SK-N-SH (cell line): ENCODE measurements around the gene STPG1. TPM values are rescaled to one million over a fixed set of nuclear protein-coding genes. Genes with fewer than 3 reads are reported as not detected.

Source experiments
- CTCF ChIA-PET: fragments of 300-600, 350-600 bp; formaldehyde crosslinking; extraction: SDS; loops from one replicate; lab custom pipeline; 2021; lab: Yijun Ruan, JAX
- POLR2A ChIA-PET: fragments of 350-600 bp; sonication (Branson Sonifier 250); formaldehyde crosslinking; extraction: SDS; loops from one replicate; lab custom pipeline; 2020; ENCODE audit warnings: antibody characterized with exemption, inconsistent platforms; lab: Yijun Ruan, JAX
- DNase-seq: peaks from one replicate; pipeline ENCODE4 v3.0.0; 2012
- H2AFZ ChIP-seq: fragments of 200-600 bp; sonication (generic); 2 replicates; pipeline ENCODE4 v1.8.1; 2016; ENCODE audit warnings: antibody characterized with exemption, mild to moderate bottlenecking, low read depth
- H3F3A ChIP-seq: fragments of 200-600 bp; sonication (generic); replicated peaks from 2 replicates; pipeline ENCODE3; 2016; ENCODE audit warnings: antibody characterized with exemption, mild to moderate bottlenecking; ENCODE audit not compliant: insufficient read depth
- H3K27ac ChIP-seq, 2 experiments: fragments of 200-500 bp in 1 of 2; fragments of 200-600 bp in 1 of 2; sonication (Bioruptor generic) in 1 of 2; sonication (generic), shearing (Covaris generic) in 1 of 2; 2 replicates each; pipeline versions ENCODE4 v1.5.1 to v1.6.1; 2014 to 2016; ENCODE audit warnings: low read depth in 2 of 2, inconsistent platforms in 1 of 2, low read length in 1 of 2, mild to moderate bottlenecking in 1 of 2, mixed read lengths in 1 of 2
- H3K27me3 ChIP-seq: fragments of 200-600 bp; sonication (generic), shearing (Covaris generic); 2 replicates; pipeline ENCODE4 v1.6.1; 2016; ENCODE audit warnings: mixed run types; ENCODE audit not compliant: insufficient read depth
- H3K36me3 ChIP-seq, 2 experiments: fragments of 200-500 bp in 1 of 2; fragments of 200-600 bp in 1 of 2; sonication (Bioruptor generic) in 1 of 2; sonication (generic) in 1 of 2; replicated peaks in 1 of 2; 2 replicates each; pipeline versions ENCODE3 to v1.5.1; 2014 to 2016; ENCODE audit warnings: low read length in 1 of 2, mild to moderate bottlenecking in 1 of 2; ENCODE audit not compliant: insufficient read depth in 2 of 2, control insufficient read depth in 1 of 2
- H3K4me1 ChIP-seq, 2 experiments: fragments of 200-500 bp in 1 of 2; fragments of 200-600 bp in 1 of 2; sonication (Bioruptor generic) in 1 of 2; sonication (generic), shearing (Covaris generic) in 1 of 2; 2 replicates each; pipeline versions ENCODE4 v1.5.1 to v1.6.1; 2014 to 2016; ENCODE audit warnings: low read depth in 1 of 2, low read length in 1 of 2, mixed run types in 1 of 2; ENCODE audit not compliant: insufficient read depth in 2 of 2, control insufficient read depth in 1 of 2
- H3K4me2 ChIP-seq: fragments of 200-600 bp; sonication (generic), shearing (Covaris generic); 2 replicates; pipeline ENCODE4 v1.6.1; 2017; ENCODE audit warnings: mixed run types
- H3K4me3 ChIP-seq, 2 experiments: fragments of 200-500 bp in 1 of 2; fragments of 200-600 bp in 1 of 2; sonication (Bioruptor generic) in 1 of 2; sonication (generic), shearing (Covaris generic) in 1 of 2; 2 replicates each; pipeline versions ENCODE4 v1.5.1 to v1.8.1; 2014 to 2016; ENCODE audit warnings: low read depth in 2 of 2, inconsistent platforms in 1 of 2, low read length in 1 of 2, mild to moderate bottlenecking in 1 of 2, mixed read lengths in 1 of 2, moderate library complexity in 1 of 2
- H3K79me2 ChIP-seq: fragments of 200-600 bp; sonication (generic); 2 replicates; pipeline ENCODE4 v1.8.1; 2017; ENCODE audit warnings: mild to moderate bottlenecking; ENCODE audit not compliant: insufficient read depth
- H3K9ac ChIP-seq: fragments of 200-600 bp; sonication (generic); 2 replicates; pipeline ENCODE4 v1.6.1; 2017; ENCODE audit warnings: mixed run types
- H3K9me2 ChIP-seq: fragments of 200-600 bp; sonication (generic); 2 replicates; pipeline ENCODE4 v1.6.1; 2017; ENCODE audit warnings: mixed run types
- H3K9me3 ChIP-seq: fragments of 200-600 bp; sonication (generic); 2 replicates; pipeline ENCODE4 v1.6.1; 2017; ENCODE audit warnings: mixed run types, mild to moderate bottlenecking, moderate library complexity
- H4K20me1 ChIP-seq: fragments of 200-600 bp; sonication (generic); 2 replicates; pipeline ENCODE4 v1.6.1; 2017; ENCODE audit warnings: mild to moderate bottlenecking, mixed run types; ENCODE audit not compliant: insufficient read depth
- ELF1 ChIP-seq: IDR thresholded peaks from 2 replicates; pipeline ENCODE4 v1.4.0; 2012
- EP300 ChIP-seq, 2 experiments: IDR thresholded peaks; 2 replicates each; pipeline versions ENCODE4 v1.4.0 to v1.6.1; 2012; ENCODE audit warnings: borderline replicate concordance in 1 of 2, low read depth in 1 of 2, low read length in 1 of 2
- EZH2phosphoT487 ChIP-seq: fragments of 200-600 bp; sonication (generic); IDR thresholded peaks from 2 replicates; pipeline ENCODE4 v1.6.1; 2017; ENCODE audit warnings: low read depth, mixed run types, mild to moderate bottlenecking, antibody characterized with exemption, moderate library complexity, borderline replicate concordance
- FOSL2 ChIP-seq: IDR thresholded peaks from 2 replicates; pipeline ENCODE4 v1.4.0; 2012; ENCODE audit warnings: low read depth, mild to moderate bottlenecking, moderate library complexity, borderline replicate concordance
- FOXM1 ChIP-seq: IDR thresholded peaks from 2 replicates; pipeline ENCODE4 v1.4.0; 2012; ENCODE audit warnings: low read depth, mild to moderate bottlenecking
- GABPA ChIP-seq: IDR thresholded peaks from 2 replicates; pipeline ENCODE4 v1.4.0; 2012; ENCODE audit warnings: low read depth, mild to moderate bottlenecking
- JUND ChIP-seq: IDR thresholded peaks from 2 replicates; pipeline ENCODE4 v1.4.0; 2012
- MXI1 ChIP-seq: IDR thresholded peaks from 2 replicates; pipeline ENCODE4 v1.6.1; 2012; ENCODE audit warnings: mild to moderate bottlenecking, low read depth, low read length, improper control_type of control experiment
- NRF1 ChIP-seq: IDR thresholded peaks from 2 replicates; pipeline ENCODE4 v1.6.1; 2012; ENCODE audit warnings: low read depth, mild to moderate bottlenecking, low read length
- POLR2AphosphoS5 ChIP-seq: IDR thresholded peaks from 2 replicates; pipeline ENCODE4 v1.6.1; 2012; ENCODE audit warnings: low read depth, low read length
- RCOR1 ChIP-seq: fragments of 150-350 bp; IDR thresholded peaks from 2 replicates; pipeline ENCODE4 v1.6.1; 2017; ENCODE audit warnings: antibody characterized with exemption, low read length
- RFX5 ChIP-seq: IDR thresholded peaks from 2 replicates; pipeline ENCODE4 v1.6.1; 2012; ENCODE audit warnings: mild to moderate bottlenecking, improper control_type of control experiment, low read length
- TAF1 ChIP-seq: IDR thresholded peaks from 2 replicates; pipeline ENCODE4 v1.6.1; 2012; ENCODE audit warnings: low read depth, mild to moderate bottlenecking, low read length, moderate library complexity, borderline replicate concordance
- TEAD4 ChIP-seq: IDR thresholded peaks from 2 replicates; pipeline ENCODE4 v1.4.0; 2012; ENCODE audit warnings: mild to moderate bottlenecking, borderline replicate concordance; ENCODE audit not compliant: insufficient read depth
- YY1 ChIP-seq: IDR thresholded peaks from 2 replicates; pipeline ENCODE4 v1.4.0; 2012; ENCODE audit warnings: low read depth, mild to moderate bottlenecking
- WGBS: methylation state at CpG from one replicate; pipeline ENCODE4 v1.1.6; 2017; ENCODE audit warnings: low lambda C conversion rate; 5-methylcytosine and 5-hydroxymethylcytosine counted together
- polyA plus RNA-seq, 3 experiments: library from polyadenylated mRNA; depleted of rRNA; stranded (reverse); fragments of >200 nt; gene quantifications; 2 replicates each; pipeline ENCODE4 v1.2.3, GENCODE V29; 2012
- TF ChIP-seq, protein P1 (sequence below): fragments of 200-600 bp; sonication (generic); IDR thresholded peaks from 2 replicates; pipeline ENCODE4 v1.6.1; 2017; ENCODE audit warnings: antibody characterized with exemption, mild to moderate bottlenecking, moderate library complexity
- TF ChIP-seq, protein P2 (sequence below): IDR thresholded peaks from 2 replicates; pipeline ENCODE4 v1.4.0; 2012; ENCODE audit warnings: low read depth, borderline replicate concordance
- TF ChIP-seq, protein P3 (sequence below): fragments of 150-350 bp; IDR thresholded peaks from 2 replicates; pipeline ENCODE4 v1.6.1; 2017; ENCODE audit warnings: antibody characterized with exemption, low read length, low read depth, borderline replicate concordance
- TF ChIP-seq, protein P4 (sequence below): IDR thresholded peaks from 2 replicates; pipeline ENCODE4 v1.4.0; 2012; ENCODE audit warnings: low read depth, borderline replicate concordance
- TF ChIP-seq, protein P5 (sequence below): fragments of 150-350 bp; IDR thresholded peaks from 2 replicates; pipeline ENCODE4 v1.6.1; 2016; ENCODE audit warnings: mild to moderate bottlenecking, low read depth, low read length

STPG1 gene
- polyA plus RNA-seq, 1 of the 3 experiments (the other 2 are of a cell fraction) = 8.7 TPM

DNA sequence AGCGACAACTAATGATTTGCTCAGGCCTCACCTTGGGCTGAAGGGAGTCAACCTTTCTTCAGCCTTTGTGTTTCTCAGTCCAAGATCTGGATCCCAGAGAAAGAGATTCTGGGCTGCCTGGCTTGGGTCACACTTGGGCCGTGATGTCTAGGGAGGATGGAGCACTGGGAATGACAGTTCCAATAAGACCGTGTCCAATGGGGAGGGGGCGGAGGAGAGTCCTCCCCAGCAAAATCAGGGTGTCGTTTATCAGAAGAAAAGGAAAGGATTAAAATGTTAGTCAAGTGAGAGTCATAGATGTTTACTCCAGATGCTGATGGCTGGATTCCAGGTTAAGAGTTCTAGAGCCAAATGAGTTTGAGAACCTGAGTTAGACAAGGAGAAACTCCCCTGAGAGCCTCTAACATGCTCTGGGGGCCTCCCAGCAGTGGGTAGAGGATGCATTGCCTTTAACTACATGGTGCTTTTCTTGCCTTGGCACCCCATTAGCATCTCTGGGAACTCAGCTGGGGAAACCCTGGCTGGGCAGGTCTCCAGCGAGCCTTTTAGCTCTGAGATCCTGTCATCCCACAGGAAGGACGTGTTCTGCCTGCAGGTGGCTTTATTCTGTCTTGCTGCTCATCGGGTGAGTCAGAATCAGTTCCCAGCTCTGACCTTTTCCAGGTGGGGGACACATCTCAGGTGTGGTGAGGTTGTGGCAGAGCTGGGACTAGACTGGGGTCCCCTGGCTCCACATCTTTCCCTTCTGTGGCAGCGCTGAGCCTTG is 24.2 kb upstream of the STPG1 start:
- Histone ChIP-seq H3K4me1 (peaks cover 0 to 16% of the 10 kb centered on the region in 2 experiments; a peak in 1 of 4 replicates), H3K79me2 (no peaks in the 10 kb centered on the region)
- TF ChIP-seq EZH2phosphoT487 (no peak), JUND (no peak), GABPA (no peak), ELF1 (no peak), RCOR1 (no peak), TEAD4 (no peak), YY1 (no peak), MXI1 (no peak), TAF1 (no peak), NRF1 (no peak), FOSL2 (no peak), EP300 (IDR thresholded peaks at IDR 0.05; ENCODE audit: borderline replicate concordance in 1 of 2, low read depth in 1 of 2, low read length in 1 of 2) (no peak), POLR2AphosphoS5 (no peak), RFX5 (no peak), FOXM1 (no peak)
- TF ChIP-seq, protein P1, sequence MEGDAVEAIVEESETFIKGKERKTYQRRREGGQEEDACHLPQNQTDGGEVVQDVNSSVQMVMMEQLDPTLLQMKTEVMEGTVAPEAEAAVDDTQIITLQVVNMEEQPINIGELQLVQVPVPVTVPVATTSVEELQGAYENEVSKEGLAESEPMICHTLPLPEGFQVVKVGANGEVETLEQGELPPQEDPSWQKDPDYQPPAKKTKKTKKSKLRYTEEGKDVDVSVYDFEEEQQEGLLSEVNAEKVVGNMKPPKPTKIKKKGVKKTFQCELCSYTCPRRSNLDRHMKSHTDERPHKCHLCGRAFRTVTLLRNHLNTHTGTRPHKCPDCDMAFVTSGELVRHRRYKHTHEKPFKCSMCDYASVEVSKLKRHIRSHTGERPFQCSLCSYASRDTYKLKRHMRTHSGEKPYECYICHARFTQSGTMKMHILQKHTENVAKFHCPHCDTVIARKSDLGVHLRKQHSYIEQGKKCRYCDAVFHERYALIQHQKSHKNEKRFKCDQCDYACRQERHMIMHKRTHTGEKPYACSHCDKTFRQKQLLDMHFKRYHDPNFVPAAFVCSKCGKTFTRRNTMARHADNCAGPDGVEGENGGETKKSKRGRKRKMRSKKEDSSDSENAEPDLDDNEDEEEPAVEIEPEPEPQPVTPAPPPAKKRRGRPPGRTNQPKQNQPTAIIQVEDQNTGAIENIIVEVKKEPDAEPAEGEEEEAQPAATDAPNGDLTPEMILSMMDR = no peak
- TF ChIP-seq, protein P2, sequence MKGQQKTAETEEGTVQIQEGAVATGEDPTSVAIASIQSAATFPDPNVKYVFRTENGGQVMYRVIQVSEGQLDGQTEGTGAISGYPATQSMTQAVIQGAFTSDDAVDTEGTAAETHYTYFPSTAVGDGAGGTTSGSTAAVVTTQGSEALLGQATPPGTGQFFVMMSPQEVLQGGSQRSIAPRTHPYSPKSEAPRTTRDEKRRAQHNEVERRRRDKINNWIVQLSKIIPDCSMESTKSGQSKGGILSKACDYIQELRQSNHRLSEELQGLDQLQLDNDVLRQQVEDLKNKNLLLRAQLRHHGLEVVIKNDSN = no peak
- TF ChIP-seq, protein P3, sequence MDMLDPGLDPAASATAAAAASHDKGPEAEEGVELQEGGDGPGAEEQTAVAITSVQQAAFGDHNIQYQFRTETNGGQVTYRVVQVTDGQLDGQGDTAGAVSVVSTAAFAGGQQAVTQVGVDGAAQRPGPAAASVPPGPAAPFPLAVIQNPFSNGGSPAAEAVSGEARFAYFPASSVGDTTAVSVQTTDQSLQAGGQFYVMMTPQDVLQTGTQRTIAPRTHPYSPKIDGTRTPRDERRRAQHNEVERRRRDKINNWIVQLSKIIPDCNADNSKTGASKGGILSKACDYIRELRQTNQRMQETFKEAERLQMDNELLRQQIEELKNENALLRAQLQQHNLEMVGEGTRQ = no peak
- TF ChIP-seq, protein P4, sequence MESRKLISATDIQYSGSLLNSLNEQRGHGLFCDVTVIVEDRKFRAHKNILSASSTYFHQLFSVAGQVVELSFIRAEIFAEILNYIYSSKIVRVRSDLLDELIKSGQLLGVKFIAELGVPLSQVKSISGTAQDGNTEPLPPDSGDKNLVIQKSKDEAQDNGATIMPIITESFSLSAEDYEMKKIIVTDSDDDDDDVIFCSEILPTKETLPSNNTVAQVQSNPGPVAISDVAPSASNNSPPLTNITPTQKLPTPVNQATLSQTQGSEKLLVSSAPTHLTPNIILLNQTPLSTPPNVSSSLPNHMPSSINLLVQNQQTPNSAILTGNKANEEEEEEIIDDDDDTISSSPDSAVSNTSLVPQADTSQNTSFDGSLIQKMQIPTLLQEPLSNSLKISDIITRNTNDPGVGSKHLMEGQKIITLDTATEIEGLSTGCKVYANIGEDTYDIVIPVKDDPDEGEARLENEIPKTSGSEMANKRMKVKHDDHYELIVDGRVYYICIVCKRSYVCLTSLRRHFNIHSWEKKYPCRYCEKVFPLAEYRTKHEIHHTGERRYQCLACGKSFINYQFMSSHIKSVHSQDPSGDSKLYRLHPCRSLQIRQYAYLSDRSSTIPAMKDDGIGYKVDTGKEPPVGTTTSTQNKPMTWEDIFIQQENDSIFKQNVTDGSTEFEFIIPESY = no peak
- TF ChIP-seq, protein P5, sequence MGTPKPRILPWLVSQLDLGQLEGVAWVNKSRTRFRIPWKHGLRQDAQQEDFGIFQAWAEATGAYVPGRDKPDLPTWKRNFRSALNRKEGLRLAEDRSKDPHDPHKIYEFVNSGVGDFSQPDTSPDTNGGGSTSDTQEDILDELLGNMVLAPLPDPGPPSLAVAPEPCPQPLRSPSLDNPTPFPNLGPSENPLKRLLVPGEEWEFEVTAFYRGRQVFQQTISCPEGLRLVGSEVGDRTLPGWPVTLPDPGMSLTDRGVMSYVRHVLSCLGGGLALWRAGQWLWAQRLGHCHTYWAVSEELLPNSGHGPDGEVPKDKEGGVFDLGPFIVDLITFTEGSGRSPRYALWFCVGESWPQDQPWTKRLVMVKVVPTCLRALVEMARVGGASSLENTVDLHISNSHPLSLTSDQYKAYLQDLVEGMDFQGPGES = no peak
- TF ChIP-seq, all 33 proteins: peak for 0
- DNase-seq = no peak
- no peak overlapping the region for H3K4me2 ChIP-seq
- ChIA-PET POLR2A (no interaction called here), CTCF (interaction anchor here (0.5 to 1.2 kb wide), 6 partner anchors 20 to 875 kb away, joined by 3 to 6 read pairs (median 4); partner anchors contain the start of gene NIPAL3)
- no peak overlapping the region for H3K9ac ChIP-seq
- H3K27me3 ChIP-seq = no peaks in the 10 kb centered on the region
- H3K9me2 ChIP-seq = 0 out of 2 replicates have a peak, but pooled peaks cover 3% of the 10 kb centered on the region
- no peak overlapping the region for H2AFZ ChIP-seq
- no peak overlapping the region; a peak in 1 of 4 replicates for H3K27ac ChIP-seq
- H3F3A ChIP-seq = no peaks in the 10 kb centered on the region
- H3K9me3 ChIP-seq = no peaks in the 10 kb centered on the region
- 94% methylated on average over 8 of the region's 9 CpGs for WGBS
- H3K4me3 ChIP-seq = no peak overlapping the region
- H4K20me1 ChIP-seq = no peaks in the 10 kb centered on the region
- peaks cover 3% of the 10 kb centered on the region in 2 experiments for H3K36me3 ChIP-seq
